ENCODE measurements around the gene CDHR5. TPM values are rescaled to one million over a fixed set of nuclear protein-coding genes. Genes with fewer than 3 reads are reported as not detected.

Gene CDHR5
- total RNA-seq, result not detected in 2 replicates

GRCh38 chr11:624705-625635 is at the start of gene CDHR5:
TSS of gene CDHR5 (minus strand) at chr11:624955. CDS start at chr11:624902, 53 bp downstream.
- H3K27me3 ChIP-seq (ENCODE audit: control insufficient read depth, insufficient read depth, low read length), result peaks cover 4% of the 10 kb centered on the region
- DNase-seq (ENCODE audit: low read depth), result no peak
- no peak within 1 kb of the TSS for H3K4me3 ChIP-seq (ENCODE audit: low read depth, low read length)
- H3K36me3 ChIP-seq (ENCODE audit: control insufficient read depth, insufficient read depth, low read length), result peaks cover 1% of the 10 kb centered on the region
- no peak for FAIRE-seq
- TF ChIP-seq CTCF (IDR thresholded peaks at IDR 0.05; ENCODE audit: insufficient read depth, low read length, severe bottlenecking), result no peak

GRCh38 chr11:674406-674805 is 49.7 kb upstream of the CDHR5 start:
- Histone ChIP-seq H3K4me3 (ENCODE audit: low read depth, low read length) (no peak overlapping the region), H3K27me3 (ENCODE audit: control insufficient read depth, insufficient read depth, low read length) (no peaks in the 10 kb centered on the region), H3K36me3 (ENCODE audit: control insufficient read depth, insufficient read depth, low read length) (peaks cover 11% of the 10 kb centered on the region)
- no peak for DNase-seq (ENCODE audit: low read depth)
- TF ChIP-seq CTCF (IDR thresholded peaks at IDR 0.05; ENCODE audit: insufficient read depth, low read length, severe bottlenecking), result no peak
- no peak for FAIRE-seq

- peak; percentile 68 for FAIRE-seq
Measured at GRCh38 chr11:673866-674265, 49.1 kb upstream of the CDHR5 start.

GRCh38 chr11:665704-666281 is 41.0 kb upstream of the CDHR5 start:
- no peaks in the 10 kb centered on the region for H3K27me3 ChIP-seq (ENCODE audit: control insufficient read depth, insufficient read depth, low read length)
- no peak overlapping the region for H3K4me3 ChIP-seq (ENCODE audit: low read depth, low read length)
- FAIRE-seq, result no peak
- no peak for TF ChIP-seq CTCF (IDR thresholded peaks at IDR 0.05; ENCODE audit: insufficient read depth, low read length, severe bottlenecking)
- H3K36me3 ChIP-seq (ENCODE audit: control insufficient read depth, insufficient read depth, low read length), result peaks cover 8% of the 10 kb centered on the region
- DNase-seq (ENCODE audit: low read depth), result no peak

More at GRCh38 chr11:673866-674265, 49.1 kb upstream of the CDHR5 start:
- Histone ChIP-seq H3K27me3 (ENCODE audit: control insufficient read depth, insufficient read depth, low read length) (no peaks in the 10 kb centered on the region), H3K4me3 (ENCODE audit: low read depth, low read length) (no peak overlapping the region), H3K36me3 (ENCODE audit: control insufficient read depth, insufficient read depth, low read length) (peaks cover 11% of the 10 kb centered on the region)
- no peak for DNase-seq (ENCODE audit: low read depth)
- TF ChIP-seq CTCF (IDR thresholded peaks at IDR 0.05; ENCODE audit: insufficient read depth, low read length, severe bottlenecking), result no peak

- Histone ChIP-seq H3K36me3 (ENCODE audit: control insufficient read depth, insufficient read depth, low read length) (peaks cover 11% of the 10 kb centered on the region), H3K4me3 (ENCODE audit: low read depth, low read length) (no peak overlapping the region), H3K27me3 (ENCODE audit: control insufficient read depth, insufficient read depth, low read length) (no peaks in the 10 kb centered on the region)
- FAIRE-seq (no peak), DNase-seq (ENCODE audit: low read depth) (no peak)
- no peak for TF ChIP-seq CTCF (IDR thresholded peaks at IDR 0.05; ENCODE audit: insufficient read depth, low read length, severe bottlenecking)
Measured at GRCh38 chr11:665062-665703, 40.4 kb upstream of the CDHR5 start.

Measured in bronchial epithelial cell (primary cell).